ENCODE data around the gene SLC22A23. TPM values are rescaled to one million over a fixed set of nuclear protein-coding genes. Genes with fewer than 3 reads are reported as not detected.

Gene SLC22A23
- total RNA-seq, 2 experiments from 2014 or later: 0.23 to 0.24 TPM

- Mint-ChIP-seq H3K36me3 (ENCODE audit: low read depth) (peaks cover 27% of the 10 kb centered on the region), H3K9me3 (ENCODE audit: insufficient read depth) (no peaks in the 10 kb centered on the region), H3K27ac (no peak overlapping the region), H3K4me3 (no peak overlapping the region), H3K4me1 (ENCODE audit: low read depth) (peaks cover 34% of the 10 kb centered on the region), H3K27me3 (ENCODE audit: low read depth) (peaks cover 6% of the 10 kb centered on the region)
- ATAC-seq (no peak), DNase-seq (no peak)
- POLR2A ChIA-PET: no interaction called here
- CTCF ChIA-PET: interaction anchor here (0.6 to 1.9 kb wide), 2 partner anchors 11 to 145 kb away, joined by 3 to 14 read pairs; no protein-coding TSS in a partner anchor
Observed at GRCh38 chr6:3261921-3262320, 194.9 kb downstream of the SLC22A23 start.

- Mint-ChIP-seq H3K27ac (no peak overlapping the region), H3K4me3 (no peak overlapping the region), H3K36me3 (ENCODE audit: low read depth) (peaks cover 26% of the 10 kb centered on the region), H3K27me3 (ENCODE audit: low read depth) (peaks cover 11% of the 10 kb centered on the region), H3K4me1 (ENCODE audit: low read depth) (peaks cover 34% of the 10 kb centered on the region), H3K9me3 (ENCODE audit: insufficient read depth) (no peaks in the 10 kb centered on the region)
- DNase-seq (no peak), ATAC-seq (no peak)
- CTCF ChIA-PET: interaction anchor here (1.4 to 1.9 kb wide), 3 partner anchors 10 to 26 kb away, joined by 3 to 14 read pairs (median 4); no protein-coding TSS in a partner anchor
- POLR2A ChIA-PET: interaction anchor here (0.5 to 0.6 kb wide), 2 partner anchors 360 to 571 kb away, joined by 3 read pairs; no protein-coding TSS in a partner anchor
Observed at GRCh38 chr6:3261518-3261820, 195.4 kb downstream of the SLC22A23 start.

- Mint-ChIP-seq H3K4me3 (peak overlapping the region; percentile 95), H3K27me3 (ENCODE audit: low read depth) (peaks cover 11% of the 10 kb centered on the region), H3K27ac (peak overlapping the region; percentile 43), H3K9me3 (ENCODE audit: insufficient read depth) (no peaks in the 10 kb centered on the region), H3K36me3 (ENCODE audit: low read depth) (peaks cover 25% of the 10 kb centered on the region), H3K4me1 (ENCODE audit: low read depth) (peaks cover 34% of the 10 kb centered on the region)
- CTCF ChIA-PET: interaction anchor here (1.4 to 1.9 kb wide), 3 partner anchors 10 to 26 kb away, joined by 3 to 14 read pairs (median 4); no protein-coding TSS in a partner anchor
- ATAC-seq: no peak
- no peak for DNase-seq
- POLR2A ChIA-PET: interaction anchor here (0.5 to 0.6 kb wide), 2 partner anchors 360 to 571 kb away, joined by 3 read pairs; no protein-coding TSS in a partner anchor
Observed at GRCh38 chr6:3260772-3261517, 195.9 kb downstream of the SLC22A23 start.

DNA sequence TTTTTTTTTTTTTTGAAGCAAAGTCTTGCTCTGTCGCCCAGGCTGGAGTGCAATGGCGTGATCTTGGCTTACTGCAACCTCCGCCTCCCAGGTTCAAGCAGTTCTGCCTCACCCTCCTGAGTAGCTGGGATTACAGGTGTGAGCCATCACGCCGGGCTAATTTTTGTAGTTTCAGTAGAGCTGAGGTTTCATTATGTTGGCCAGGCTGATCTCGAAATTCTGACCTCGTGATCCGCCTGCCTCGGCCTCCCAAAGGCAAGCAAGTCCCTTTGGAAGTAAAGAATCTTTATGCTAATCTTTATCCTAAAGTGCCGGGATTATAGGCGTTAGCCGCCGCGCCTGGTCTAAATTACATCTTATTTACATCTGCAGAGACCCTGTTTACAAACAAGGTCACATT is 196.6 kb downstream of the SLC22A23 start:
- peaks cover 13% of the 10 kb centered on the region for H3K27me3 Mint-ChIP-seq (ENCODE audit: low read depth)
- CTCF ChIA-PET: interaction anchor here (1.0 to 1.7 kb wide), 5 partner anchors 10 to 472 kb away, joined by 3 to 12 read pairs (median 4); no protein-coding TSS in a partner anchor

DNA sequence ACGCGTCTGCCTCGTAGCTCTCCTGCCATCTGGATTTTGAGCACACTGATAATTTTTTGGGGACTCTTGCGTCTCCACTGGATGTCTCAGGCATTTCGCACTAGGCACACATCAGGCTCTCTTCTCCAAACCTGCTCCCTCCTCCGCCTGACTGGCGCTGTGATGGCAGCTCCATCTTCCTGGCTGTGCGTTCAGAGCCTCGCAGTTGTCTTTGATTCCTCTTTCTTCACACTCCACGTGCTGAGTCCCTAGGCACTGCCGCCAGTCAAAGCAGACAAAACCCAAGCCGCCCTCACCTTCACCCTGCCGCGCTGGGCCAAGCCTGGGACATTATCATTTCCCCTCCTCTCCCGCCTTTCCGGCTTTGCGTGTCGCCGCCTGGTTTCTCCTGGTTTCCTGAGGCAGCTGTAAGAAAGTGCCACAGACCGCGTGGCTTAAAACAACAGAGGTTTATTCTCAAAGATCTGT is 197.3 kb downstream of the SLC22A23 start:
- peaks cover 31% of the 10 kb centered on the region for H3K4me1 Mint-ChIP-seq (ENCODE audit: low read depth)
- ChIA-PET POLR2A (interaction anchor here (1.0 to 1.6 kb wide), 2 partner anchors 196 to 461 kb away, joined by 3 to 4 read pairs; no protein-coding TSS in a partner anchor), CTCF (interaction anchor here (1.0 to 1.7 kb wide), 7 partner anchors 9 to 473 kb away, joined by 3 to 12 read pairs (median 3); no protein-coding TSS in a partner anchor)
- peak; percentile 48 for DNase-seq
- H3K27me3 Mint-ChIP-seq (ENCODE audit: low read depth): peaks cover 13% of the 10 kb centered on the region
- peak overlapping the region; percentile 88 for H3K27ac Mint-ChIP-seq
- no peaks in the 10 kb centered on the region for H3K9me3 Mint-ChIP-seq (ENCODE audit: insufficient read depth)
- peaks cover 19% of the 10 kb centered on the region for H3K36me3 Mint-ChIP-seq (ENCODE audit: low read depth)
- H3K4me3 Mint-ChIP-seq: peak overlapping the region; percentile 95
- ATAC-seq: peak; percentile 39

More for the DNA sequence above, 196.6 kb downstream of the SLC22A23 start:
- DNase-seq (no peak), ATAC-seq (no peak)
- Mint-ChIP-seq H3K36me3 (ENCODE audit: low read depth) (peaks cover 25% of the 10 kb centered on the region), H3K4me3 (peak overlapping the region; percentile 95), H3K27ac (no peak overlapping the region), H3K9me3 (ENCODE audit: insufficient read depth) (no peaks in the 10 kb centered on the region), H3K4me1 (ENCODE audit: low read depth) (peaks cover 34% of the 10 kb centered on the region)
- POLR2A ChIA-PET: interaction anchor here (1.6 kb wide), 1 partner anchor 196 kb away, joined by 4 read pairs; no protein-coding TSS in a partner anchor

DNA sequence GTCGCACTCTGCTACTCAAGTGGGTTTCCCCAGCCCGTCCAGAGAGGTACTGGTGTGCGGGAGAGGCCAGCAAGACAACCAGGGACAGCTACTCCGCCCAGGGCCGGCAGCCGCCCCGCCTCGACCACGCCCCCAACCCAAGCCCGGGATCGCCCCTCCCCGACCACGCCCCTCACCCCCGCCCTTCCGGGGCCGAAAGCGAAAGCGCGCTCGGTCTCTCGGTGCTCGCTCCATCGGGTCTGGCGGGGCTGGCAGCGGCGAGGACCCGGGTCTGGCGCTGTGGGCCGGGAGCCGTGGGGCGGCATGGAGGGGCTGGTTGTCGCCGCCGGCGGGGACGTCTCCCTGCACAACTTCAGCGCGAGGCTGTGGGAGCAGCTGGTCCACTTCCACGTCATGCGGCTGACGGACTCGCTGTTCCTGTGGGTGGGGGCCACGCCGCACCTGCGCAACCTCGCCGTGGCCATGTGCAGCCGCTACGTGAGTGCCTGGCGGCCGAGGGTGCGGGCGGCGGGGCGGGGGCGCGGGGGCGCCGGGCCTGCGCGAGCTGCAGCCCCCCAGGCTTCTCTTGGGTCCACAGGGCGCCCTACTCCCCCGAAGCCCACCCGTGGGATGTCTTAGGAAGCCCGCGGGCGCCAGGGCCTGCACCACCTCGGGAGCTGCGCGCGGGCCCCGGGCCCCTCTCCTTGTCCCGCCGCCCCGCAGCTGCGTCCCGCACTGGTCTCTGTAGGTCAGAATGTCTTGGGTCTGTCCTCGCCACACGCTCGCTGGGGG is 197.9 kb downstream of the SLC22A23 start, which contains the start of gene PSMG4:
Gene PSMG4, plus strand, starts transcription at position 228 of the 771 bp plus-strand sequence. Its CDS starts 76 bp downstream, at position 304.
- Mint-ChIP-seq H3K27me3 (ENCODE audit: low read depth) (peaks cover 13% of the 10 kb centered on the region), H3K36me3 (ENCODE audit: low read depth) (peaks cover 19% of the 10 kb centered on the region), H3K27ac (peak within 1 kb of the TSS; percentile 88), H3K4me3 (peak within 1 kb of the TSS; percentile 95), H3K9me3 (ENCODE audit: insufficient read depth) (no peaks in the 10 kb centered on the region), H3K4me1 (ENCODE audit: low read depth) (peaks cover 31% of the 10 kb centered on the region)
- ATAC-seq (peak; percentile 82), DNase-seq (peak; percentile 94)
- ChIA-PET CTCF (interaction anchor here (1.0 to 1.4 kb wide), 5 partner anchors 8 to 152 kb away, joined by 3 to 12 read pairs (median 3); no protein-coding TSS in a partner anchor), POLR2A (interaction anchor here (1.0 to 1.6 kb wide), 2 partner anchors 195 to 461 kb away, joined by 3 to 4 read pairs; no protein-coding TSS in a partner anchor)

DNA sequence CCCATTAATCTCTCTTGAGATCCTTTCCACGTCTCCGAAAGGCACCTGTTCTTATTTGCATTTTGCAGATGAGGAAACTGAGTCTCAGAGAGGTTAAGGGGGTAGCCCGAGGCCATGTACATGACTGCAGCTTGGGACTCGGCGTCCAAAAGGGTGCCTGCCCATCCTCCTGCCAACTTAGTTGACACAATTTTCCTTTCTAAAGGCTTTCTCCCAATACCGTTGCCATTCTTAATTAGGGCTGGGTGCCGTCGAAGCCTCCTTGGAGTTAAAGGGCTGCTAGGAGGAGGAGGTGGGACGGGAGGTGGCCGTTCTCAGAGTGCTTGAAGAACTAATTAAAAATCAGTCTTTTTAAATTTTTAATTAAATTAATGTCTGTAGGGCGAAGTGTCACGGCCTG is 198.6 kb downstream of the SLC22A23 start:
- Mint-ChIP-seq H3K36me3 (ENCODE audit: low read depth) (peaks cover 14% of the 10 kb centered on the region), H3K27me3 (ENCODE audit: low read depth) (peaks cover 13% of the 10 kb centered on the region), H3K4me3 (peak overlapping the region; percentile 62), H3K4me1 (ENCODE audit: low read depth) (peaks cover 27% of the 10 kb centered on the region), H3K9me3 (ENCODE audit: insufficient read depth) (no peaks in the 10 kb centered on the region), H3K27ac (no peak overlapping the region)
- POLR2A ChIA-PET: no interaction called here
- no peak for DNase-seq
- CTCF ChIA-PET: no interaction called here
- ATAC-seq: no peak

- ATAC-seq (no peak), DNase-seq (no peak)
- Mint-ChIP-seq H3K9me3 (ENCODE audit: insufficient read depth) (no peaks in the 10 kb centered on the region), H3K4me1 (ENCODE audit: low read depth) (peaks cover 9% of the 10 kb centered on the region), H3K27me3 (ENCODE audit: low read depth) (peaks cover 30% of the 10 kb centered on the region), H3K36me3 (ENCODE audit: low read depth) (no peaks in the 10 kb centered on the region), H3K4me3 (no peak overlapping the region), H3K27ac (no peak overlapping the region)
- ChIA-PET CTCF (interaction anchor here (1.4 kb wide), 1 partner anchor 24 kb away, joined by 3 read pairs; no protein-coding TSS in a partner anchor), POLR2A (no interaction called here)
Observed at GRCh38 chr6:3253597-3253961, 203.3 kb downstream of the SLC22A23 start.

GRCh38 chr6:3252861-3253596 is 203.8 kb downstream of the SLC22A23 start:
- H3K4me3 Mint-ChIP-seq: no peak overlapping the region
- H3K36me3 Mint-ChIP-seq (ENCODE audit: low read depth): no peaks in the 10 kb centered on the region
- peaks cover 32% of the 10 kb centered on the region for H3K27me3 Mint-ChIP-seq (ENCODE audit: low read depth)
- ChIA-PET POLR2A (no interaction called here), CTCF (interaction anchor here (1.4 to 3.3 kb wide), 3 partner anchors 24 to 129 kb away, joined by 3 to 27 read pairs (median 4); no protein-coding TSS in a partner anchor)
- DNase-seq (no peak), ATAC-seq (no peak)
- H3K27ac Mint-ChIP-seq: no peak overlapping the region
- H3K4me1 Mint-ChIP-seq (ENCODE audit: low read depth): peaks cover 9% of the 10 kb centered on the region
- no peaks in the 10 kb centered on the region for H3K9me3 Mint-ChIP-seq (ENCODE audit: insufficient read depth)

GRCh38 chr6:3252369-3252768 is 204.5 kb downstream of the SLC22A23 start:
- no peak overlapping the region for H3K27ac Mint-ChIP-seq
- DNase-seq (no peak), ATAC-seq (no peak)
- H3K9me3 Mint-ChIP-seq (ENCODE audit: insufficient read depth): no peaks in the 10 kb centered on the region
- POLR2A ChIA-PET: no interaction called here
- peaks cover 9% of the 10 kb centered on the region for H3K4me1 Mint-ChIP-seq (ENCODE audit: low read depth)
- H3K4me3 Mint-ChIP-seq: no peak overlapping the region
- CTCF ChIA-PET: interaction anchor here (0.9 to 3.3 kb wide), 21 partner anchors 9 to 263 kb away, joined by 3 to 27 read pairs (median 6); partner anchors contain the start of gene TUBB2B
- H3K36me3 Mint-ChIP-seq (ENCODE audit: low read depth): no peaks in the 10 kb centered on the region
- peaks cover 35% of the 10 kb centered on the region for H3K27me3 Mint-ChIP-seq (ENCODE audit: low read depth)

Measured in activated CD8-positive, alpha-beta T cell treated with anti-CD3 and anti-CD28 coated beads, Interleukin-2, amount 10 ng/mL, durations not matched to agents 7 days and 5 days (primary cell).